ENCODE results near the gene EYA2.

Gene EYA2

DNA sequence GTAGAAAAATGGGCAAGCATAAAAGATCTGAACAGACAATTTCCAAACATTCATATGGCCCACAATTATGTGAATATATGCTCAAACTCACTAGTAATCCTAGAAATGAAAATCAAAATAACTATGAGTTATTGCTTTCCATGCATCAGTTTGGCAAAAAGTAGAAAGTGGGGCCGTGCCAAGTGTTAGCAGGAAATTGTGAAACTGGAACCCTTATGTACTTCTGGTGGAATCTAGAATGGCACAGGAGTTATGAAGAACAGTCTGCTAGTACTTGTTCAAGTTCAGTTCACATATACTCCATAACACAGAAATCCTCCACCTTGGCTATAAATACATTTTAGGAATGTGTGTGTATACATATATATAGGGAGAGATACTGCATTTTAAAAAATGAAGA is 89.8 kb downstream of the EYA2 start:
- no peak for DNase-seq

DNA sequence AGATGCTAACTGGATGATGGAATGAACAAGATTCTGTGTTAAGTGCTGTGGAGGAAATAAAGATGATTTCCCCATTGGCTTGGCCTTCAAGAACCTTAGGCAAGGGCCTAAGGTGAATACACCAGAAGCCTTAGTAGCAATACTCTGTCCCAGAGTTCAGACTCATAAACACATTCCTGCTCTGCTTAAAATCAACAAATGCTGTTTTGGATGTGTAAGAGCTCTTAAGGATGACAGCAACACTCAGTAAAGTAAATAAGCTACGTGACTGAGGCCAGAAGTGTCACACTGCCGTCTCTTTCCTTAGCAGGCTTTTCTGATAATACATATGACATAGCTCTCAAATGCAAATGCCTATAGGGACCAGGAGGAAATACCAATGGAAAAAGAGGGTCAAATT is 90.6 kb downstream of the EYA2 start:
- no peak for DNase-seq

DNA sequence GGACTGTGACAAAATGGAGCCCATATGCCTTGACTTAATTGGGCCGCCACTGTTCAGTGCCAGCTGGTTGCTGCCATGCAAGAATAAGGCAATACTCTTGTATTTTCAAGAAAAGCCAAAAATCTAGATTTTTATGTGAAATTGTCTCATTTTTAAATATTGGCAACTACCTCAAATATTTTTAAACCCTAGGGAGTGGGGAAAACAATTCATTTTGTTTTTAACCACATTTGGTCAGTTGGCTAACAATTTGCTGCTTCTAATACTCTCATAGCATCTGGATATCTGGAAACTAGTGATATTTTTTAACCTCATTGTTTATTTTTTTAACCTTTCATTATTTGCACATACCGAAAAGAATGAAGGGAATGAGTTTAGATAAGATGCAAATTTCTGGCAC is 91.0 kb downstream of the EYA2 start:
- DNase-seq: no peak

DNA sequence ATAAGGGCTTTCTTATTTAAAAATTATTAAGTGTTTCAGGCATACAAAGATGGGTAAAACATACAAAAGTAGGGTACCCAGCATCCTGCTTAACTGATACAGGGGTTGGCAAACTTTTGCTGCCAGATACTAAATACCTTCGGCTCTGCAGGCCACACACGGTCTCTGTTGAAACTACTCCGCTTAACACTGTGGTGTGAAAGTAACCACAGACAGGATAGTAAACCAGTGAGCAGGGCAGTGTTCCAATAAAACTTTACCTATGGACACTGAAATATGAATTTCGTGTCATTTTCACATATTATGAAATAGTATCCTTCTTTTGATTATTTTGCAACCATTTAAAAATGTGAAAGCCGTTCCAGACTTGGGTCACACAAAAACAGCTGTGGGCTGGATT is 92.4 kb downstream of the EYA2 start:
- no peak for DNase-seq

DNA sequence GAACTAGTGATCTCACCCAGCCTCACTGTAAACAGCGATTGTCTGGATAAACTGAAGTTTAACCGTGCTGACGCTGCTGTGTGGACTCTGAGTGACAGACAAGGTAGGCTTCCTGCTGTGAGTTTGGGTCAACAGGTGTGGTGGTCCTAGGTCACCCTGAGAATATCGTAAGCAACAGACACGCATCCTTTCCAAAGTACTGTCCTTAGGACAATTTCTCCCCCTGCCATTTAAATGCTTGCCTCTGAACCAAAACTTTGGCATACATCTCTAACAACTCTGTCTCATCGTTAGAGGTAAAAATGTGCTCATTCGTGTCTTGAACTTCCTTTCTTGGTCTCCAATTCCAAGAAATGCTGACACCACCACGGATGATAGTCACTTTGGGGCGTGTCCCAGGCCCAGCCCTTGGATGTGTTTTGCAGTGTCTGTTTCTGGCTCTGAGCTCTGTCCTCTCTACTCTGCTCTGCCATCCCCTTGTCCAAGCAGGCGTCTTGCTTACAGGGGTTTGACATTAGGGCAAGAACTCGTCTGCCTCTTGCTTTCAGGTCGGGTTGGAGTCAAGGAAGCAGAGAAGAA is 95.5 kb downstream of the EYA2 start:
- DNase-seq: peak; percentile 20 to 32

DNA sequence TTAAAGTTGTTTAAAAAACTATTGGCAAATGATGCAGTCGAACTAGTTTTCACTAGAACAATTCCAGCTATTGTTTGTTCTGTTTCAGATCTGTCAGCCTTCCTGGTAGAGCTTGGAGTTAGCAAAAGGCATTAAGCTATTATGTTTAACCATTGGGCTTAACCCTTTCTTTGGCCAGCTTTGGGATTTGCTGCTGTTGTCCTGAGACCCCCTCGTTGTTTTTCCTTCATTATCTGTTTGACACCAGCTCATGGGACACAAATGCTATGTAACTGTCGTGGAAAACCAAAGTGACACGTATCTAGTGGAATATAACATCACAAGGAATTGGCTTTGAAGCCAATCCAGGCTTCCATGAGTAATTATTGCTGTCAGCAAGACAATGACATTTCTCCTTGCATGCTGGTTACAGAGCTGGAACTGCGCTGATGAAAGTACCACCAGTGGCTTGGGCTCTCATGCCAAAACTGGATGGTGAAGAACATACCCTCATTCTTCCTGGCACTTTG is 96.0 kb downstream of the EYA2 start:
- no peak for DNase-seq

DNA sequence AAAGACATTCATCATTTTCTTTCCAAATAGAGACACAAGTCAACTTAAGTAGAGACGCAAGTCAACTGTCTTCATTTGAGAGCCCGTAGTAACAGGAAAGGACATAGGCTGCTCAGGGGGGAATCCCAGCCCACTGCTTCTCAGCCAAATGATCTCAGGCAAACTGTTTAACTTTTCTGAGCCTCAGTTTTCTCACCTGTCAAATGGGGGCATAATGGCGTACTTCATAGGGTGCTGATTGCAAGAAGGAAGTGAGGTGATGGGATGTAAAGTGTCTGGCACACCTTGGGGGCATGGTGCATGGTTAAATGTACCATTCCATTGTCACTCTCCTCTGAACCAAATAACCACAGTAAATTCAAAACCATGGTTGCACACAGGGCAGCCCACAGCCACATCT is 96.5 kb downstream of the EYA2 start:
- DNase-seq: no peak

DNA sequence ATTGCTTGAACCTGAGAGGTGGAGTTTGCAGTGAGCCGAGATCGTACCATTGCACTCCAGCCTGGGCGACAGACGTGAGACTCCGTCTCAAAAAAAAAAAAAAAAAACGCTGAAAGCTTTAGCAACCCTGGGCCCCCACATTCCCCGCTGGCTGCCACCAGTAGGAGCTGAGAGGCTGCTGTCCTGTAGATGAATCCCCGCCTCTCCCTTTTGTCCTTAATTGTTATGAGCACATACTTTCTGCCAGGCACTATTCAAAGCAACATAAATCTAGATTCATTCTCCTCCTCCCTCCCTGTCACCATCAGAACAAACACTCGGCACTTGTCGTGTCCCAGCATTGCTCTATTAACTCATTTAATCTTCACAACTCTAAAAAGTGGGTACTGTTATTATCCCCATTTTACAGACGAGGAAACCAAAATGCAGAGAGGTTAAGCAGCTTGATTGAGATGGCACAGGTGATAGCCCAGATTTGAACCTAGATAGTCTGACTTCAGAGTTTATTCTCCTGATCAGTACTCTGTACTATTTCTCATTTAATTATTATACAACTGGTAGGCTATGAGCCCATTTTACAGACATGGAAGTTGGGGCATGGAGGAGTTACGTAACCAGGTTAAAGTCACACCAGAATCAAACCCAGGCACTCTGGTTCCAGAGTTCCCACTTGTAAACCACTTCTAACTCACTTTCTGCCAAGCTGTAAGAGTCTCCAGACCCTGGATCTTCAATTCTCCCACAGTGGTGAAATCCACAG is 97.4 kb downstream of the EYA2 start:
- DNase-seq: no peak

DNA sequence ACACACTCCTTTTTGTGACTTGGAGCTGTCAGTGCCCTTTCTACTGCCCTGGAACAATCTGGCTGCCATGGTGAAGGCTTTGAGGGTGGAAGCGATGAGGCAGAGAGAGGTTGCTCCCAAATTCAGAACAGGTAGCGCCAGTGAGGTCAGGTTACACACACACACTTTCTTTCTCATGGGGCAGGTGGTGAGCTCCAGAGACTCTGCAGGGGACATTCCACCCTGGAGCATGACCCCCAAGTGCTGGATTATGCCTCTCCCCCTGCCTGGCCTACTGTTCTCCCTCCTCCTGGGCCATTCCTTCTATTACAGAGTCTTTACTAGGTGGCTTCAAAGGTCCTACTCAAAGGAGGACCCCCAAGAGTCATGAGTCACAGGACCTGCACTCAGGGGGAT is 98.0 kb downstream of the EYA2 start:
- DNase-seq: no peak

DNA sequence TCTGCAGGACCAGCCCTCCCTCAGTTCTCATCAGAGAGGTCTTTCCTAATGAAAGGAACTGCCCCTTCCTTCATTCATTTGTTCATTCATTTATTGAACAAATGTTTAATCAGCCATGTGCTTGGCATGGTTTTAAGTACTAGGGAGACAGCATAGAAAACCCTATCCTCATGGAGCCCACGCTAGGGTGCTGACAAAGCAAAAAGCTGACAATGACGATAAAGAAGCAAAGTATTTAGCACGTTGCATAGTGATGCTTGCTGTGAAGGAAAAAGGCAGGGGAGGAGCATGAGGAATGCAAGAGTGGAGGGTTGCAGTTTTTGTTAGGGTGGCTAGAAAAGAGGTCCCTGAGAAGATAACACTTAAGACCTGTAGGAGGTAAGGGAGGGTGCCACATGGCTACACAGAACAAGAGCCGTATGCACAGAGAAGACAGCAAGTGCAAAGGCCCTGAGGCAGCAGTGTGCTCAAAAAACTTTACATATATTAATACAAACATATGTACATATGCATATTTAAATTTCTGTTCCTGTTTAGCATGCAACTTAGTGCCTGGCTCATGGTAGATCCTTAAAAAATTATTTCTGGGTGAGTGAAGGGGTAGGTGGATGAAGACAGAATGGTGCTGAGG is 98.9 kb downstream of the EYA2 start:
- DNase-seq: no peak

DNA sequence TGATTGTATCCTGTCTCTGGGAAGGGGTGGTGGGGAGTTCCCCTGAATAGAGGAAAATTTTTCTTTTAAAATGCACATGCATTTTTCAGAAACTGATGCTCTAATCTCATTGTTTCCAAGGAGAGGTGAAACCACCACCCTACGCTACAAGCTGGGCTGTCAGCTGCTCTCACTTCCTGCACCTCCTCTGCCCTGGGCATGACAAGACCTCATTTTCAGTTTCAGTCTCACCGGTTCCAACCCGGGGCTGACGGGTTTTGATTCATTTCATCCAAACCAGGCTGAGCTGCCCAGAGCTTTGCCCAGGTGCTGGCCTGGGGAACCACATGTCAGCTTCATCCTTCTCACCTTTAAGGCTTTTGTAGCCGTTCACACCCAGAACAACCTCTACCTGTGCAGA is 99.7 kb downstream of the EYA2 start:
- DNase-seq: peak; percentile 54 to 71

DNA sequence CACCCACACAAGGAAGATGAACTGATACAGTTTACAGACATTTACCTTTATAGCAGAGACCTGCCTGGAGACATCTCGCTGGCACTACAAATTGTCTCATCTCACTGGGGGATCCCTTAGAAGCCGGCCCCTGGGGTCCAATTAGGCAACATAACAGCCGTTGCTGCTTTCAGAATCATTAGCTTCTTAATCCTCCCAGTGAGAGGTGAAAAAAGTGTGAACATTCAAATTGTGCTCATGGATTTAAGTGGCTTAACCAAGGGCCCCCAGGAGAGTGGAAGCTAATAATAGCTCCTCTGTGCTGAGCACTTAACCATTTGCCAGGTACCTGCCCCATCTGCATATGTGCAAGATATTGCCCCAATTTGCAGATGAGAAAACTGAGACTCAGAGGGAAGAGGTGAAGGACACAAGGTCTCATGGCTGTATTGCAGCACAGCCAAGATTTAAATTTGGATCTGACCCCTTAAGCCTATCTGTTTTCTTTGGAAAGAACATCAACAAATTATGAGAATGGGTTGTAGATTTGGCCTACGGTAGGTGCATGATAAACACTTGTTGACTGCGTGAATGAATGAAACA is 101.0 kb downstream of the EYA2 start:
- DNase-seq: no peak

DNA sequence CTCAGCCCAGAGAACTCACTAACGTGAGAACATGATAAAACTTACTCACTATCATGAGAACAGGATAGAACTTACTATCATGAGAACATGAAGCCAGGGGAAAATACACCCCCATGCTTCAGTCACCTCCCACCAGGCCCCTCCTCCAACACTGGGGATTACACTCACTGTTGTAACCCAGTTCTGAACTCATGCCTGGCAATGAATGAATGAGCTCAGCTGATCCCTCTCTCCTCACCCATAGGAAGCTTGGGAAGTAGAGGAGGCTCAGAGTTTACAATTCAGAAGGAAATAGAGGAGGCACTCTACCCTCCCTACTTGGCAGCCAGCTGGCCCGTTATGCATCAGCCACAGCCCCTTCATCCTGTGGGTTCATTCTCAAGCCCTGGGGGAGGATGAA is 102.5 kb downstream of the EYA2 start:
- no peak for DNase-seq

DNA sequence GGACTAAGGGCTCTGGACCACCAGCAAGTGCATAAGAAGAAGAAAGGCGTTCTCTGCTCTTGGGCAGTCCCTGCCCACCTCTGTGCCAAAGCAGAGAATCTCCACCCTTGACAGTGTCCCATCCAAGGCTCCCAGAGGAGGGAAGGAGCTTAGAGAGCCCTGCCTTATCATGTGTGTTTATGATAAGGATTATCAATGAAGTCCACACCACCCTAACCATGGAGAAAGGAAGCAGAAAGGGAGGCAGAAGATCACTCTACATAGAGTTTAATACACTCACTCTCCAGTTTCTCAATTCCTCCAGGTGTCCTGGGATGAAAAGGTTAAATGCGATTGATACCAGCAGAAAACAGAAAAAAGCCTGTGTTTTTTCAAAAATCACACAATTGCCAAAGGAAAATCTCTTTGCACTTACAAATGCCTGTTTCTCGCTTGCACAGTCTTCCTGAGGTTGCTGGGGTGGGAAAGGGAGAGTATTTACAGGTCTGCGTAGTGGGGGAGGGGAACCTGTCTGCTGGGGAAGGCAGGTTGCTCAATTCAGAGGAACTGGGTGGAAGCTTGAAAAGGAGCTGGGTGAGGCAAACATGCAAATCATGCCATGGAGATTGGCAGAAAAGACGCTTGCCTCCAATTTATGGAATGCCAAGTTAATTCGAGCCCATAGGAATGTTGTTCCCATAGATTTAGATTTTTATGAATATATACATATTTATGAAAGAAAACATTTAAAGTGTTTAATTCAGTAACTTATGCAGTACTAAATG is 104.0 kb downstream of the EYA2 start:
- DNase-seq: no peak

DNA sequence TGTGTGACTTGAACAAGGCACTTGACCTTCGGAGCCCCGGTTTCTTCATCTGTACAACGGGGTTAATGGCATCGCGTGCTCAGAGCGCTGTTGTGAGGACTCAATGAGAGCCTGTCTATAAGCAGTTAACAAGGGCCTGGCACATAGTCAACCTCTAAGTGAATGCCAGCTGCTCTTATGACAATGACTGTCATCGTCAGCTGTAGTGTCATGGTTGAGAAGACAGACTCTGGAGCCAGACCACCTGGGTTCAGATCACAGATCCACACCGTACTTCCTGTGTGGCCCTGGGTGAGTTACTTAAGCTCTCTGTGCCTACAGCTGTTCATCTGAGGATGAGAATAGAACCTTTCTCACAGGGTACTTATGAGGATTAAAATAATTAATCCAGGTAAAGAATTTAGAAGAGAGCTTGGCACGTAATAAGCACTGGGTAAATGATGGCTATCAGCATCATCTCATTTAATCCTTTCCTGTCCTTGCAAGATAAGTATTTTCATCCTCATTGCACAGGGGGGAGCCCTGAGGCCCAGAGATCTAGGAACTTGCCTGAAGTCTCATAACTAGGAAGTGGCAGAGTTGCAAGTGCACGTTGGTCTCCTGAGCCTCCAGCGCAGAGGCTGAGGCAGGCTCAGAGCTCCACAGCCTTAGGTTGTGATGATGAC is 105.3 kb downstream of the EYA2 start:
- no peak for DNase-seq

DNA sequence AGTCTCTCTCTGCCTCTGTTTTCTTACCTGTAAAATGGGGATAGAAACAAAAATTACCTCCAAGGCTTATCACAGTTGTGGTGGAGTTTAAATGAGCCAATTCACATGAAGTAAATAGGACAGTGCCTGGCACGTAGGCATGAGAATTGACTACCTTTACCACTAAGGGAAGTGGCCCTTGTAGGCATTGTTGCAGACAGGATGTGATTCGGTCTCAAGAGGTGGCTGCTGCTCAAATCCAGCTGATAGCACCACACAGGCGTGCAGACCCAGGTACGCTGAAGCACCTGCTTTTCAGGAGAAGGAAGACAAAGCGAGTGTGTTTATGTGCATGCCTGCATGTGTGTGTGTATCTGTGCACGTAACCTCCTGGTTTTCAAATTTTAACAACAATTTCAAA is 108.6 kb downstream of the EYA2 start:
- no peak for DNase-seq

DNA sequence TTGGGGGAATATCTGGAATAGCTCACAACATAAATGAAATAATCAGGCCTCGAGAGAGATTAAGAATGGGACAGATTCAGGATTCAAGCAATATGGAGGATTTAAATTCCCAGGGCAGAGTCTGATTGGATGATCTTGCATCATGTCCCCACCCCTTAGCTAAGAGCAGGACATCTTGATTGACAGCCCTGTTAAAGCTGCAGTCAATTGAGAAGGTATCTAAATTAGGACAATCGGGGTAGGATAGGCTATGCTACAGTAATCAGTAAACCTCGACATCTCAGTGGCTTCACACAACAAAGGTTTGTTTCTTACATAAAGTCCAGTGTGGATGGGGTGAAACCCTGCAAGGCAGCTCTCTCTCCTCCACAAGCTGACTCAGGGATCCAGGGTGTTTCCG is 109.5 kb downstream of the EYA2 start:
- no peak for DNase-seq

DNA sequence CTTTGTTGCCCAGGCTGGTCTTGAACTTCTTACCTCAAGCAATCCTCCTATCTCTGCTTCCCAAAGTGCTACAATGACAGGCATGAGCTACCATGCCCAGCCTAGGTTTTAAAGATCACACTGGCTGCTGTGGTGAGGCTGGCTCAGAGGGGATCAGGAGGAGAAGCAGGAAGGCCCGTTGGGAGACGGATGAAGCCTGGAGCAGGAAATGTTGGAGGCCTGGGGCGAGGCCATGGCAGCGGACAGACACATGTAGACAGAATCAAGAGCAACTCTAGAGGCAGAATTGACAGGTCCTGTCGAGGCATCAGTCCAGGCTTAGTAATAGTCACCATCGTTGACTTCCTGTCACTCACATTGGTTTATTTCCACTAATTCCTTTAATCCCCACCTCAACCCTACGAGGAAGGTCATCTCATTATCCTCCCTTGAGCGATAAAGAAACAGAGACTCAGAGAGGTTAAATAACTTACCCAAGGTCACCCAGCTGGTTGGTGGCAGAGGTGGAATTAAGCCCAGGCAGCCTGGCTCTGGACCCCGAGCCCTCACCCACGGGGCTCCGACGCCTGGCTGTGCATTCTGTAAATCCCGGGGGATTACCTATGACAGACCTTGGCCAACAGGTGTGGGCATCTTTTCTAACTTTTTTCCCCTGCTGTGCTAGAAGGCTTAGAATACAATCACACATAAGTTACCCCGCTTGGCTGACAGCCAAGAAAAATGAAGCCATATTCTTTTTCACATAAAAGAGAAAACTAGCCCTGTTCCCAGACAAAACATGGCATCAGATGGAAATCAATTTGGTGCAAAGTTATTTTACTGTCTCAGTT is 113.4 kb downstream of the EYA2 start:
- DNase-seq: no peak

DNA sequence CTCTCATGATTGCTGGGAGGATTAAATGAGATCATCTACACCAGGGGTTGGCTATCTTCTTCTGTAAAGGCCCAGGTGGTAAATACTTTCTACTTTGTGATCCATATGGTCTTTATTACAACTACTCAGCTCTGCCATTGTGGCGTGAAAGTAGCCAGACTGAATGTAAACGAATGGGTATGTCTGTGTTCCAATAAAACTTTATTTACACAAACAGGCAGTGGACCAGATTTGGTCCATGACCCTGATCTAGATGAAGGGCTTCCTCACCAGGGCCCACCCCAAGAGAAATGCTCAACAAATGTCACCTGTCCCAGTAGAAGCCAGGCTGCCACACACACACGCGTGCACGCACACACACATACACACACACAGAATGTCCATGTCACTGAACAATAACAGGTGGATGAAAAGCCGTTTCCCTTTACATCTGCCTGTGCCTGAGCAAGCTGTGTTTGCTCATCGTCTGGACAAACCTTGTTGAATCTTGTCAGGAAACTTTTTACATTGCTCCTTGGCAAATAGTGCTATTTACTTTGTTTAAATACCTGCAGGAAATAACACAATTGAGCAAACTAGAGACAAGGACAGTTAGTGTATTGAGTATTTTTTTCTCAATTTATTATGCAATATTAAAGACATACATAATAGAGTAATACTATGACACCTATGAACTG is 114.3 kb downstream of the EYA2 start:
- no peak for DNase-seq

DNA sequence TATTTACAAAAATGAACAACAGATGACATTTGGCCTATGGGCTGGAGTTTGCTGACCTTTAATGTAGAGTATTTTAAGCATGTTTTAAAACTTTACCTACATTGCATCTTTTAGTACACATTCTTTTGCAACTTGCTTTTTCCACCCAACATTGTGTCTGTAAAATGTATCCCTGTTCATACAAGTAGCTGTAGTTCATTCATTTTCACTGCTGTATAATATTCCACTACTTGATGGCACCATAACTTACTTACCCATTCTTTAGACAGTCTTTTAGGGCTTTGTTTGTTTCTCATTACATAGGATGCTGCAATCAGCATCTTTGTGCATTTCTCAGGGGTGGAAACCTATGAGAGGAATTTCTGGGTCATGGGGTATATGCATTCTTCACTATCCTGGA is 115.1 kb downstream of the EYA2 start:
- no peak for DNase-seq

DNA sequence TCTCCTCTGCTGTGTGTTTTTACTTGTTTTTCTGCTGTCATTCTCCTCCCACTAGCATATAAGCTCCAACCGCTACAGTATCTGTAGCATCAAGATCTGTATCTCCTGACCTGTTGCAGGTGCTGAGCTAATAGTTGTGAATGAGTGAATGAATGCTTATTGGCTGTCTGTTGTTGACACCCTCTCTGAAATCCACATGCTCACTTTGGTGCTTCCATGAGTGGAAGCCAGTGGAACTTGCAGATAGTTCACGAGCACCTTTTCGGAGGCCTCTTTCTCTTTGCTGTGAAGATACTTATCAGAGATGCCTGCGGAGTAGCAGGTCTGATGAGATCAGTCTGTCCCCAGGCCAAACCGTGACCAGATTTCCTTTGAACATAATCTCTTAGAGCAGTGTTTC is 117.3 kb downstream of the EYA2 start:
- DNase-seq: no peak
